Psoas muscle (tissue), 8 donors: ENCODE measurements around the gene CDHR2. TPM values are rescaled to one million over a fixed set of nuclear protein-coding genes. Genes with fewer than 3 reads are reported as not detected.

Experiments used
- ATAC-seq, 4 donors: fragments of 200-7000 bp; cut with Tn5 transposase; one replicate each; pipeline ENCODE4 v1.9.1; 2020; ENCODE audit warnings: moderate library complexity in 3 of 4, mild to moderate bottlenecking in 2 of 4
- DNase-seq, 2 donors: peaks; one replicate each; pipeline ENCODE4 v3.0.0-alpha.2; 2020
- H3K27ac ChIP-seq: fragments of 200-600 bp; one replicate; pipeline ENCODE4 v1.8.0; 2022
- H3K27me3 ChIP-seq, 3 donors: fragments of 200-600 bp in 1 of 3; one replicate each; pipeline versions ENCODE4 v1.6.1 to v1.8.0; 2013 to 2022; ENCODE audit warnings: low read length in 2 of 3, mild to moderate bottlenecking in 2 of 3, moderate library complexity in 1 of 3; ENCODE audit not compliant: insufficient read depth in 3 of 3
- H3K36me3 ChIP-seq, 2 donors: fragments of 200-600 bp in 1 of 2; one replicate each; pipeline versions ENCODE4 v1.6.1 to v1.8.0; 2013 to 2022; ENCODE audit warnings: low read depth in 1 of 2, mild to moderate bottlenecking in 1 of 2, moderate library complexity in 1 of 2; ENCODE audit not compliant: insufficient read depth in 1 of 2
- H3K4me1 ChIP-seq: fragments of 200-600 bp; one replicate; pipeline ENCODE4 v1.8.0; 2022
- H3K4me3 ChIP-seq: fragments of 200-600 bp; one replicate; pipeline ENCODE4 v1.8.0; 2022; ENCODE audit warnings: mild to moderate bottlenecking
- H3K9me3 ChIP-seq: fragments of 200-600 bp; one replicate; pipeline ENCODE4 v1.8.0; 2022
- WGBS, 3 donors: extraction: QIAGEN DNeasy Blood & Tissue Kit; methylation state at CpG; one replicate each; pipeline versions ENCODE4 v1.1.6 to v1.1.7; 2013; 5-methylcytosine and 5-hydroxymethylcytosine counted together
- intact Hi-C, 2 donors: fragments of 100-400 bp; cut with DNase I; formaldehyde crosslinking; loops; one replicate each; pipeline versions ENCODE4 v1.11.0 to v1.14.2; 2022
- polyA plus RNA-seq, 3 donors: library from polyadenylated mRNA; stranded (reverse); fragments of 200-250 nt; gene quantifications; one replicate each; pipeline ENCODE4 v1.2.3, GENCODE V29; 2013
- total RNA-seq, 4 donors: library from RNA; stranded (reverse); fragmentation: NEBNext Ultra II Directional in 2 of 4; extraction: Animal tissue kit (Norgen Biotek cat#: 25700) in 2 of 4; gene quantifications; one replicate each; pipeline versions ENCODE4 v1.2.1 to v1.2.4, GENCODE V29; 2021 to 2023
- TF ChIP-seq, protein P1 (sequence below): fragments of 200-600 bp; IDR thresholded peaks from one replicate; pipeline ENCODE4 v1.8.0; 2022; ENCODE audit warnings: antibody characterized with exemption
- donor health status: healthy with polysubstance abuse.
- donor health status: DM: no; HTN: no; CAD: no; lungs with moderate emphysema.
- donor health status: Bipolar disorder and iron deficiency.
- donor health status: healthy.
- donor health status: DM: yes; HTN: yes; CAD: no.
- donor health status: DM: no; HTN: no; CAD: no.
- donor health status: DM: no; HTN: no; CAD: no.
- donor health status: DM: yes; HTN: yes; CAD: no.

The CDHR2 gene
- total and polyA plus RNA-seq, 7 donors: 0.03 to 0.30 (median 0.14) TPM; not detected in 3

GRCh38 chr5:176557846-176558245 is 8.7 kb downstream of the CDHR2 start:
- Histone ChIP-seq H3K4me1 (no peaks in the 10 kb centered on the region), H3K27ac (no peak overlapping the region), H3K4me3 (no peak overlapping the region), H3K27me3 (peaks cover 0 to 6% (median 5%) of the 10 kb centered on the region in 3 donors), H3K36me3 (no peaks in the 10 kb centered on the region), H3K9me3 (no peaks in the 10 kb centered on the region)
- WGBS, 3 donors: 94 to 95% (median 95%) methylated on average over 12 to 13 of the region's 13 CpGs
- DNase-seq (no peak), ATAC-seq (no peak)
- TF ChIP-seq, protein P1, sequence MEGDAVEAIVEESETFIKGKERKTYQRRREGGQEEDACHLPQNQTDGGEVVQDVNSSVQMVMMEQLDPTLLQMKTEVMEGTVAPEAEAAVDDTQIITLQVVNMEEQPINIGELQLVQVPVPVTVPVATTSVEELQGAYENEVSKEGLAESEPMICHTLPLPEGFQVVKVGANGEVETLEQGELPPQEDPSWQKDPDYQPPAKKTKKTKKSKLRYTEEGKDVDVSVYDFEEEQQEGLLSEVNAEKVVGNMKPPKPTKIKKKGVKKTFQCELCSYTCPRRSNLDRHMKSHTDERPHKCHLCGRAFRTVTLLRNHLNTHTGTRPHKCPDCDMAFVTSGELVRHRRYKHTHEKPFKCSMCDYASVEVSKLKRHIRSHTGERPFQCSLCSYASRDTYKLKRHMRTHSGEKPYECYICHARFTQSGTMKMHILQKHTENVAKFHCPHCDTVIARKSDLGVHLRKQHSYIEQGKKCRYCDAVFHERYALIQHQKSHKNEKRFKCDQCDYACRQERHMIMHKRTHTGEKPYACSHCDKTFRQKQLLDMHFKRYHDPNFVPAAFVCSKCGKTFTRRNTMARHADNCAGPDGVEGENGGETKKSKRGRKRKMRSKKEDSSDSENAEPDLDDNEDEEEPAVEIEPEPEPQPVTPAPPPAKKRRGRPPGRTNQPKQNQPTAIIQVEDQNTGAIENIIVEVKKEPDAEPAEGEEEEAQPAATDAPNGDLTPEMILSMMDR: no peak
- intact Hi-C loops: no loop called here

- DNase-seq (no peak), ATAC-seq (no peak)
- Histone ChIP-seq H3K9me3 (no peaks in the 10 kb centered on the region), H3K4me1 (no peaks in the 10 kb centered on the region), H3K27me3 (peaks cover 0 to 3% (median 2%) of the 10 kb centered on the region in 3 donors), H3K27ac (no peak overlapping the region), H3K36me3 (no peaks in the 10 kb centered on the region), H3K4me3 (no peak overlapping the region)
- TF ChIP-seq, protein P1: no peak
- 45 to 56% (median 48%) methylated on average over 5 of the region's 5 CpGs for WGBS, 3 donors
- intact Hi-C loops: no loop called here
Observed at GRCh38 chr5:176559683-176560082, 10.5 kb downstream of the CDHR2 start.

- no peak overlapping the region for H3K27ac ChIP-seq
- WGBS, 3 donors: 67 to 81% (median 76%) methylated on average over 8 of the region's 8 CpGs
- H3K36me3 ChIP-seq: no peaks in the 10 kb centered on the region
- H3K27me3 ChIP-seq: no peaks in the 10 kb centered on the region
- TF ChIP-seq, protein P1: no peak
- no peaks in the 10 kb centered on the region for H3K4me1 ChIP-seq
- no peak overlapping the region for H3K4me3 ChIP-seq
- intact Hi-C loops: no loop called here
- ATAC-seq: no peak
- DNase-seq: no peak
- H3K9me3 ChIP-seq: no peaks in the 10 kb centered on the region
Observed at GRCh38 chr5:176560364-176560763, 11.2 kb downstream of the CDHR2 start.

DNA sequence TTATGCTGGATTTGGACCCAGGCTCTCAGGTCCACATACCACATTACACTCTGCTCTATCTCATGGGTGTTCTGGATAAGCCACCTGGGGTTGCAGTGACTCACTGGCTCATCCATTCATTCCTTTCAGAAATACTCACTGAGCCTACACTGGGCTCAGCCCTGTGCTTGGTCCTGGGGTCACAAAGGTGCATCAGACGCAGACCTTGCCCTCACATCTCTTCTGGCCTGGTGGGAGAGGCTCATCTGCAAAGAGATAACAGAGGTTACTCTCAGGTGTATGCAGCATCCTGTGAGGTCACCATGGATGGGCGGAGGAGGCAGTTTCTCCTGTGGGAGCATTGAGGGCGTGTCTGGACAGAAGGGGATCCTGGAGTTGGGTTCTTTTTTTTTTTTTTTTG is 12.1 kb downstream of the CDHR2 start:
- H3K9me3 ChIP-seq: no peaks in the 10 kb centered on the region
- WGBS, 3 donors: 84 to 91% (median 85%) methylated on average over 3 of the region's 3 CpGs
- no peaks in the 10 kb centered on the region for H3K4me1 ChIP-seq
- ATAC-seq: no peak
- H3K36me3 ChIP-seq: no peaks in the 10 kb centered on the region
- H3K4me3 ChIP-seq: no peak overlapping the region
- intact Hi-C loops: no loop called here
- TF ChIP-seq, protein P1: no peak
- no peak overlapping the region for H3K27ac ChIP-seq
- DNase-seq: no peak
- no peaks in the 10 kb centered on the region for H3K27me3 ChIP-seq

GRCh38 chr5:176562189-176562588 is 13.0 kb downstream of the CDHR2 start:
- no peak for DNase-seq

More at GRCh38 chr5:176562189-176562588, 13.0 kb downstream of the CDHR2 start:
- TF ChIP-seq, protein P1: no peak
- no peak overlapping the region for H3K27ac ChIP-seq
- no peaks in the 10 kb centered on the region for H3K4me1 ChIP-seq
- WGBS, 3 donors: 42 to 63% (median 46%) methylated on average over 10 of the region's 10 CpGs
- ATAC-seq: no peak
- peaks cover 0 to 1% (median 0%) of the 10 kb centered on the region in 3 donors for H3K27me3 ChIP-seq
- H3K9me3 ChIP-seq: no peaks in the 10 kb centered on the region
- no peak overlapping the region for H3K4me3 ChIP-seq
- intact Hi-C loops: no loop called here
- H3K36me3 ChIP-seq: no peaks in the 10 kb centered on the region
